Keratinocyte (primary cell): ENCODE results near the gene SLC9A3.

Experiments
- EZH2 ChIP-seq: IDR thresholded peaks from one replicate; pipeline ENCODE4 v1.6.1; 2012; ENCODE audit warnings: inconsistent platforms, mild to moderate bottlenecking, low read length, moderate library complexity
- TF ChIP-seq, protein P1 (sequence below), 3 experiments: IDR thresholded peaks in 1 of 3; conservative IDR thresholded peaks in 1 of 3; optimal IDR thresholded peaks in 1 of 3; 2 replicates in 2 of 3; 3 replicates in 1 of 3; pipeline versions ENCODE3 to v1.5.1; 2011; ENCODE audit warnings: low read length in 3 of 3, mild to moderate bottlenecking in 3 of 3, moderate library complexity in 2 of 3, control low read depth in 1 of 3, inconsistent platforms in 1 of 3; ENCODE audit not compliant: insufficient read depth in 2 of 3; ENCODE audit errors: extremely low read depth in 1 of 3

DNA sequence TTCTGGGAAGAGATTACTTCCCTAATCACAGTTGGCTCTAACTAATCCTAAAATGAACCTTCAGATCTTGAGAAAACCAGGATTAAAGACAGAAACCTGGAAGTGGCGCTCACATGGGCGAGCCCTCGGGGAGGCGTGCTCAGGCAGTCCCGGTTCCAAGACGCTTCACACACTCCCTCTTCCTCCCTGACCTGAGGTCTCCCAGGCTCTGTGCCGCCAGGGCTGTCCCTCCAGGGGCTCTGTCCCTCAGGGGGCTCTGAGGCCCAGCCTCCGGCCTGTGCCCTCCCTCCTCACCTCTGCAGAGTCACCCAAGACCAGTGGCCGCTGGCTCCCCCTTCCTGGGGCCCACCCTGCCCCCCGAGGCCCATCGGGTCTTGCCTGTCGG is 10.2 kb downstream of the SLC9A3 start:
- TF ChIP-seq, protein P1, sequence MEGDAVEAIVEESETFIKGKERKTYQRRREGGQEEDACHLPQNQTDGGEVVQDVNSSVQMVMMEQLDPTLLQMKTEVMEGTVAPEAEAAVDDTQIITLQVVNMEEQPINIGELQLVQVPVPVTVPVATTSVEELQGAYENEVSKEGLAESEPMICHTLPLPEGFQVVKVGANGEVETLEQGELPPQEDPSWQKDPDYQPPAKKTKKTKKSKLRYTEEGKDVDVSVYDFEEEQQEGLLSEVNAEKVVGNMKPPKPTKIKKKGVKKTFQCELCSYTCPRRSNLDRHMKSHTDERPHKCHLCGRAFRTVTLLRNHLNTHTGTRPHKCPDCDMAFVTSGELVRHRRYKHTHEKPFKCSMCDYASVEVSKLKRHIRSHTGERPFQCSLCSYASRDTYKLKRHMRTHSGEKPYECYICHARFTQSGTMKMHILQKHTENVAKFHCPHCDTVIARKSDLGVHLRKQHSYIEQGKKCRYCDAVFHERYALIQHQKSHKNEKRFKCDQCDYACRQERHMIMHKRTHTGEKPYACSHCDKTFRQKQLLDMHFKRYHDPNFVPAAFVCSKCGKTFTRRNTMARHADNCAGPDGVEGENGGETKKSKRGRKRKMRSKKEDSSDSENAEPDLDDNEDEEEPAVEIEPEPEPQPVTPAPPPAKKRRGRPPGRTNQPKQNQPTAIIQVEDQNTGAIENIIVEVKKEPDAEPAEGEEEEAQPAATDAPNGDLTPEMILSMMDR (optimal IDR thresholded peaks at IDR 0.05 in 1 of 3, IDR thresholded peaks at IDR 0.05 in 1 of 3, conservative IDR thresholded peaks at IDR 0.05 in 1 of 3; ENCODE audit: extremely low read depth in 1 of 3, insufficient read depth in 2 of 3, low read length in 3 of 3) = no peak
- no peak for TF ChIP-seq EZH2
